Cardiac muscle cell (in vitro differentiated cells and primary cell): Measurements from ENCODE around the gene SYDE1. TPM values are rescaled to one million over a fixed set of nuclear protein-coding genes. Genes with fewer than 3 reads are reported as not detected.
"Not testable (repeated sequence)": the region's sequence is repeated elsewhere in the genome, so short reads cannot be mapped to it uniquely, and the experiment has no call there.

Source experiments
- DNase-seq, 2 donors: peaks; one replicate each; pipeline versions ENCODE4 v3.0.0 to v3.0.0-alpha.2; 2010 to 2017; ENCODE audit warnings: low read depth in 1 of 2, low spot score in 1 of 2
- H3K27ac ChIP-seq: fragments of 200-600 bp; sonication (generic); 2 replicates; pipeline ENCODE4 v1.5.1; 2016
- H3K27me3 ChIP-seq: fragments of 200-600 bp; sonication (generic); 2 replicates; pipeline ENCODE4 v1.6.0; 2016; ENCODE audit warnings: control low read depth
- H3K36me3 ChIP-seq: fragments of 200-600 bp; sonication (generic); 2 replicates; pipeline ENCODE4 v1.5.1; 2016; ENCODE audit warnings: control low read depth
- H3K4me1 ChIP-seq: fragments of 200-600 bp; sonication (generic); 2 replicates; pipeline ENCODE4 v1.8.1; 2017; ENCODE audit warnings: low read depth, mild to moderate bottlenecking, mixed run types
- H3K4me3 ChIP-seq: fragments of 200-600 bp; sonication (generic); 2 replicates; pipeline ENCODE4 v1.5.1; 2016; ENCODE audit warnings: mild to moderate bottlenecking
- H3K9me3 ChIP-seq: fragments of 200-600 bp; sonication (generic); 2 replicates; pipeline ENCODE4 v1.5.1; 2017; ENCODE audit warnings: low read depth, mild to moderate bottlenecking, control low read depth
- polyA plus RNA-seq: library from polyadenylated mRNA; unstranded; fragments of >200 nt; fragmentation: Nextera tagmentation; extraction: Ambion mirVana; gene quantifications from 2 replicates; pipeline ENCODE4 v1.2.1, GENCODE V29; 2016
- total RNA-seq: library from RNA; depleted of rRNA; stranded (reverse); fragments of >200 nt; gene quantifications from 2 replicates; pipeline ENCODE4 v1.2.3, GENCODE V29; 2016
- TF ChIP-seq, protein P1 (sequence below): IDR thresholded peaks from 2 replicates; pipeline ENCODE4 v1.5.1; 2012; ENCODE audit warnings: low read depth, mild to moderate bottlenecking, low read length

SYDE1 gene
- total and polyA plus RNA-seq, 2 experiments from 2014 or later: 13.2 to 48.3 TPM

DNA sequence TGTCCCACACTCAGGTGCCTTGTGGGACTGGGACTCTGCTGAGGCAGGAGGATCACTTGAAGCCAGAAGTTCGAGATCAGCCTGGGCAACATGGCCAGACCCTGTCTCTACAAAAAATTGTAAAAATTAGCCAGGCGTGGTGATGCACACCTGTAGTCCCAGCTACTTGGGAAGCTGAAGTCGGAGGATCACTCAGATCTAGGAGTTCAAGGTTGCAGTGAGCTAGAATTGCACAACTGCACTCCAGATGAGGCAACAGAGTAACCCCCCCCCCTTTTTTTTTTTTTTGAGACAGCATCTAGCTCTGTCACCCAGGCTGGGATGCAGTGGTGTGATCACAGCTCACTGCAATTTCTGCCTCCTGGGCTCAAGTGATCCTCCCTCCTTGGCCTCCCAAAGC is 11.0 kb upstream of the SYDE1 start:
- no peaks in the 10 kb centered on the region for H3K36me3 ChIP-seq
- H3K9me3 ChIP-seq: no peaks in the 10 kb centered on the region
- H3K27me3 ChIP-seq: no peaks in the 10 kb centered on the region
- no peak for DNase-seq
- H3K4me1 ChIP-seq: no peaks in the 10 kb centered on the region
- no peak overlapping the region for H3K27ac ChIP-seq
- TF ChIP-seq, protein P1, sequence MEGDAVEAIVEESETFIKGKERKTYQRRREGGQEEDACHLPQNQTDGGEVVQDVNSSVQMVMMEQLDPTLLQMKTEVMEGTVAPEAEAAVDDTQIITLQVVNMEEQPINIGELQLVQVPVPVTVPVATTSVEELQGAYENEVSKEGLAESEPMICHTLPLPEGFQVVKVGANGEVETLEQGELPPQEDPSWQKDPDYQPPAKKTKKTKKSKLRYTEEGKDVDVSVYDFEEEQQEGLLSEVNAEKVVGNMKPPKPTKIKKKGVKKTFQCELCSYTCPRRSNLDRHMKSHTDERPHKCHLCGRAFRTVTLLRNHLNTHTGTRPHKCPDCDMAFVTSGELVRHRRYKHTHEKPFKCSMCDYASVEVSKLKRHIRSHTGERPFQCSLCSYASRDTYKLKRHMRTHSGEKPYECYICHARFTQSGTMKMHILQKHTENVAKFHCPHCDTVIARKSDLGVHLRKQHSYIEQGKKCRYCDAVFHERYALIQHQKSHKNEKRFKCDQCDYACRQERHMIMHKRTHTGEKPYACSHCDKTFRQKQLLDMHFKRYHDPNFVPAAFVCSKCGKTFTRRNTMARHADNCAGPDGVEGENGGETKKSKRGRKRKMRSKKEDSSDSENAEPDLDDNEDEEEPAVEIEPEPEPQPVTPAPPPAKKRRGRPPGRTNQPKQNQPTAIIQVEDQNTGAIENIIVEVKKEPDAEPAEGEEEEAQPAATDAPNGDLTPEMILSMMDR: no peak
- H3K4me3 ChIP-seq: no peak overlapping the region

DNA sequence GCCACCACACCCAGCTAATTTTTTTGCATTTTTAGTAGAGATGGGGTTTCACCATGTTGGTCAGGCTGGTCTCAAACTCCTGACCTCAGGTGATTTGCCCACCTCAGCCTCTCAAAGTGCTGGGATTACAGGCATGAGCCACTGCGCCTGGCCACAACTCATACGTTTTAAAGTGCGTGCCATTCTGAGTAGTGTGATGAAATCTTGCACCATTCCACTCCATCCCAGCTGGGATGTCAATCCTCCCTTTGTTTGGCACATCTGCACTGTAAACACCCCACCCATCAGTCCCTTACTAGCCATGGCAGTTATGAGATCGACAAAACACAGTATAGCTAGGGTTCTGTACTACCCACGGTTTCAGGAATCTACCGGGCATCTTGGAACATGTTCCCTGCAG is 9.2 kb upstream of the SYDE1 start:
- H3K4me3 ChIP-seq, H3K36me3 ChIP-seq, H3K9me3 ChIP-seq, H3K27me3 ChIP-seq, H3K4me1 ChIP-seq, DNase-seq, H3K27ac ChIP-seq: not testable (repeated sequence)

DNA sequence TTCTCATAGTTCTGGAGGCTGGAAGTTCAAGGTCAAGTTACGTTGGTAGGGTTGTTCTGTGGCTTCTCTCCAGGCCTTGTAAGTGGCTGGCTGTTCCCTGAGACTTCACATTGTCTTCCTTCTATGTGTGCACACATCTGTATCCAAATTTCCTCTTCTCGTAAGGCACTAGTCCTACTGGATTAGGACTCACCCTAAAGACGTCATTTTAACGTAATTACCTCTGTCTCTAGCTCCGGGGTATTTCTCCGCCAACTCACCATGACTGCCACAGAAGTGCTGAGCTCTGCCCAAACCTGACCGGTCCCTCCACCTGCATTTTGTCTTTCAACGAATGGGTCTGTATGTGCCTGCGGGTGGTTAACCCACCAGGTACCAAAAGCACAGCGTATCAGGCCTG is 8.7 kb upstream of the SYDE1 start:
- Histone ChIP-seq H3K27ac (no peak overlapping the region), H3K4me3 (no peak overlapping the region), H3K9me3 (no peaks in the 10 kb centered on the region), H3K4me1 (no peaks in the 10 kb centered on the region), H3K27me3 (no peaks in the 10 kb centered on the region), H3K36me3 (no peaks in the 10 kb centered on the region)
- TF ChIP-seq, protein P1: no peak
- DNase-seq: no peak

DNA sequence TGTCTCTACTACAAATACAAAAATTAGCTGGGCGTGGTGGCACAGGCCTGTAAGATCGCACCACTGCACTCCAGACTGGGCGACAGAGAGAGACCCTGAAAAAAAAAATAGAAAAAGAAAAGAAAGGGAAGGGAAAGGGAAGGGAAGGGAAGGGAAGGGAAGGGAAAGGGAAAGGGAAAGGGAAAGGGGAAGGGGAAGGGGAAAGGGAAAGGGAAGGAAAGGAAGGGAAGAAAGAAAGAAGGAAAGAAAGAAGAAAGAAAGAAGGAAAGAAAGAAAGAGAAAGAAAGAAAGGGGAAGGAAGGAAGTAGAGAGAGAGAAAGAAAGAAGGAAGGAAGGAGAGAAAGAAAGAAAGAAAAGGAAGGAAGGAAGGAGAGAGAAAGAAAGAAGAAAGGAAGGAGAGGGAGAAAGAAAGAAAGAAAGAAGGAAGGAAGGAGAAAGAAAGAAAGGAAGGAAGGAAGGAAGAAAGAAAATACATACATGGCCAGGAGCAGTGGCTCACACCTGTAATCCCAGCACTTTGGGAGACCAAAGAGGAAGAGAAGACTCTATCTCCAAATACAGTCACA is 8.1 kb upstream of the SYDE1 start:
- Histone ChIP-seq H3K9me3 (no peaks in the 10 kb centered on the region), H3K4me1 (no peaks in the 10 kb centered on the region), H3K36me3 (no peaks in the 10 kb centered on the region), H3K27ac (no peak overlapping the region), H3K4me3 (no peak overlapping the region), H3K27me3 (no peaks in the 10 kb centered on the region)
- TF ChIP-seq, protein P1: no peak
- no peak for DNase-seq

DNA sequence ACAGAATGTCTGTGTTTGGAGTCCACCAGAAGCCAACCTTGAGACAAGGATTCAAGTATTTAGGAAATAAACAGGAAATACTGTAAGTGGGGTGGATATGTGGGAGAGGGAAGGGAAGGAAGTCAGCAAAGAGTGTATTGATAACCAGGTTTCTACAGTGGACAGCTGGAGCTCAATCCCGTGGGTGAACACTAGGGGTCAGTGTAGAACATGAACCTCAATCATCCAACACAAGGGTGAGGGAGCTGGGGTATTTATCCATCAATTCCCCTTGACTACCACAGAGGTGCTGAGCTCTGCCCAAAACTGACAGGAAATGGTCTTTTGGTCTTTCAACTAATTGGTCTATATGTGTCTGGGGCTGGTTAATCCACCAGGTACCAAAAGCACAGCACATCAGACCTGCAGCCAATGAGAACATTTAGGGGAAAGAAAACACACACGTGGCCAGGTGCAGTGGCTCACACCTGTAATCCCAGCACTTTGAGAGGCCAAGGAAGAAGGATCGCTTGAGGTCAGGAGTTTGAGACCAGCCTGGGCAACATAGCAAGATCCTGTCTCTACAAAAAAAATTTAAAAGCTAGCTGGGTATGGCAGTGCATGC is 5.6 kb upstream of the SYDE1 start:
- peak; percentile 48 to 65 for DNase-seq
- no peak overlapping the region for H3K27ac ChIP-seq
- H3K4me3 ChIP-seq: no peak overlapping the region
- no peaks in the 10 kb centered on the region for H3K27me3 ChIP-seq
- no peaks in the 10 kb centered on the region for H3K4me1 ChIP-seq
- H3K36me3 ChIP-seq: no peaks in the 10 kb centered on the region
- H3K9me3 ChIP-seq: no peaks in the 10 kb centered on the region
- TF ChIP-seq, protein P1: peak; percentile 78

DNA sequence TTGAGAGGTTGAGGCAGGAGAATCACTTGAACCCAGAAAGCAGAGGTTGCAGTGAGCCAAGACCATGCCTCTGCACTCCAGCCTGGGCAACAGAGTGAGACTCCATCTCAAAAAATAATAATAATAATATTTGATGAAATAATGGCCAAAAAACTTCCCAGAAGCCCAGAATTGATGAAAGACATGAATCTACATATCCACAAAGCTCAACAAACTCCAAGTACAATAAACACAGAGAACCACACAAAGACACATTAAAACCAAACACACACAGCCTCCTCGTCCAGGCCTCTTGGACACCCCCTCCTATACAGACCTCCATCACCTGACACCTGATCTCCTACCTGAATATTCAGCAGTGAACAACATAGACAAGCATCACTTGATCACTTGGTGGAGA is 3.2 kb upstream of the SYDE1 start:
- Histone ChIP-seq H3K4me3 (no peak overlapping the region), H3K27me3 (no peaks in the 10 kb centered on the region), H3K9me3 (no peaks in the 10 kb centered on the region), H3K4me1 (peaks cover 6% of the 10 kb centered on the region), H3K27ac (no peak overlapping the region), H3K36me3 (no peaks in the 10 kb centered on the region)
- TF ChIP-seq, protein P1: no peak
- DNase-seq: no peak
